Parathyroid adenoma (tissue), 2 donors: ENCODE measurements around the gene IL4R.

ENCODE experiments used
- H2AFZ ChIP-seq: fragments of 300-600 bp; sonication (generic); one replicate; pipeline ENCODE4 v1.7.0; 2017; ENCODE audit warnings: antibody characterized with exemption, mild to moderate bottlenecking
- H3K27ac ChIP-seq: fragments of 300-600 bp; sonication (generic); one replicate; pipeline ENCODE4 v1.7.0; 2017
- H3K27me3 ChIP-seq: fragments of 300-600 bp; sonication (generic); one replicate; pipeline ENCODE4 v1.7.0; 2017; ENCODE audit warnings: low read length; ENCODE audit not compliant: control insufficient read depth, insufficient read depth
- H3K36me3 ChIP-seq: fragments of 300-600 bp; sonication (generic); one replicate; pipeline ENCODE4 v1.7.0; 2017; ENCODE audit warnings: low read length; ENCODE audit not compliant: control insufficient read depth, insufficient read depth
- H3K4me1 ChIP-seq: fragments of 300-600 bp; sonication (generic); one replicate; pipeline ENCODE4 v1.7.0; 2017; ENCODE audit warnings: control low read depth
- H3K4me2 ChIP-seq: fragments of 300-600 bp; sonication (generic); one replicate; pipeline ENCODE4 v1.7.0; 2017; ENCODE audit warnings: low read length
- H3K4me3 ChIP-seq: fragments of 300-600 bp; sonication (generic); one replicate; pipeline ENCODE4 v1.7.0; 2017; ENCODE audit warnings: low read depth, low read length
- H3K79me2 ChIP-seq: fragments of 300-600 bp; sonication (generic); one replicate; pipeline ENCODE4 v1.7.0; 2017; ENCODE audit warnings: control low read depth
- H3K9ac ChIP-seq: fragments of 300-600 bp; sonication (generic); one replicate; pipeline ENCODE4 v1.7.0; 2017; ENCODE audit warnings: mild to moderate bottlenecking
- H3K9me3 ChIP-seq: fragments of 300-600 bp; sonication (generic); one replicate; pipeline ENCODE4 v1.7.0; 2017; ENCODE audit warnings: low read length; ENCODE audit not compliant: control insufficient read depth
- TF ChIP-seq, protein P1 (sequence below): fragments of 300-600 bp; sonication (generic); IDR thresholded peaks from one replicate; pipeline ENCODE4 v1.7.0; 2017; ENCODE audit warnings: antibody characterized with exemption, mild to moderate bottlenecking
- donor health status: primary hyperparathyroidism.

The IL4R gene

DNA sequence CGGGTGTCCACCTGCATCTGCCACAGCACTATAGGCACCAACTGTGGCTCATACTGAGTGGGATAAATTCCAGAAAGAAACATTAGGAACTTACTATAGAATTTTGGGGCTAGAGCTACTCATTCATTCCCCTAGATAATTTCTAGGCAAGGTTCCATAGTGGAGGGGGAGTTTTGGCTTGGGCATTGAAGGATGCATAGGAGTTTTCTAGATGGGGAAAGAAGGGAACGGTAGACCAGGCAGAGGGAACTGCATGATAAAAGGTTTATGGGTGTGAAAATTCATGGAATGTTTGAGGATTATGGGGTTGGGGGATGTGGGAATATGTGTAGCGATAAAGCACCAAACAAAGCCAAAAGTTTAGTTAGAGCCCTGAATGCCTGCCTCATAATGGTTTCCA lies 35.5 kb downstream of the IL4R start:
- no peaks in the 10 kb centered on the region for H3K9me3 ChIP-seq
- no peaks in the 10 kb centered on the region for H3K36me3 ChIP-seq
- TF ChIP-seq, protein P1, sequence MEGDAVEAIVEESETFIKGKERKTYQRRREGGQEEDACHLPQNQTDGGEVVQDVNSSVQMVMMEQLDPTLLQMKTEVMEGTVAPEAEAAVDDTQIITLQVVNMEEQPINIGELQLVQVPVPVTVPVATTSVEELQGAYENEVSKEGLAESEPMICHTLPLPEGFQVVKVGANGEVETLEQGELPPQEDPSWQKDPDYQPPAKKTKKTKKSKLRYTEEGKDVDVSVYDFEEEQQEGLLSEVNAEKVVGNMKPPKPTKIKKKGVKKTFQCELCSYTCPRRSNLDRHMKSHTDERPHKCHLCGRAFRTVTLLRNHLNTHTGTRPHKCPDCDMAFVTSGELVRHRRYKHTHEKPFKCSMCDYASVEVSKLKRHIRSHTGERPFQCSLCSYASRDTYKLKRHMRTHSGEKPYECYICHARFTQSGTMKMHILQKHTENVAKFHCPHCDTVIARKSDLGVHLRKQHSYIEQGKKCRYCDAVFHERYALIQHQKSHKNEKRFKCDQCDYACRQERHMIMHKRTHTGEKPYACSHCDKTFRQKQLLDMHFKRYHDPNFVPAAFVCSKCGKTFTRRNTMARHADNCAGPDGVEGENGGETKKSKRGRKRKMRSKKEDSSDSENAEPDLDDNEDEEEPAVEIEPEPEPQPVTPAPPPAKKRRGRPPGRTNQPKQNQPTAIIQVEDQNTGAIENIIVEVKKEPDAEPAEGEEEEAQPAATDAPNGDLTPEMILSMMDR = no peak
- H3K79me2 ChIP-seq = no peaks in the 10 kb centered on the region
- no peak overlapping the region for H3K27ac ChIP-seq
- H3K27me3 ChIP-seq = no peaks in the 10 kb centered on the region
- peaks cover 6% of the 10 kb centered on the region for H3K4me1 ChIP-seq
- no peak overlapping the region for H2AFZ ChIP-seq
- H3K4me2 ChIP-seq = no peak overlapping the region
- H3K4me3 ChIP-seq = no peak overlapping the region
- H3K9ac ChIP-seq = no peak overlapping the region

DNA sequence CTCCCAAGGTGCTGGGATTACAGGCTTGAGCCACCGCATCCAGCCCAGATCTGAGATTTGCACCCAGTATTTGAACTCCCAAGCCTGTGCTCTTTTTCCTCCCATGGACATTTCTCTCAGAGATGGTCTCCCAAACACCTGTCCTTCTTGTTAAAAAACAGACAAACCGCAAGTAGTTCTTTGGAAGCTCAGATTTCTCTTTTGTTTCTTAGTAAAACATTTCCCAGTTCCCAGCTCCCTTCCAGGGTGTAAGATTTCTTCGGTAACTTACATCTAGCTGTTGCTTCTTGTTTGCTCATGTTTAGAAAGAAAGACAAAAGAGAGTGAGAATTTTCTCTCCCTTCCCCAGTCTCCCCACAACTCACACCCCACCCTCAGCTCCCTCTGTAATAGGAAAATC lies 36.2 kb downstream of the IL4R start:
- Histone ChIP-seq H3K4me3 (no peak overlapping the region), H3K4me1 (peaks cover 6% of the 10 kb centered on the region), H3K9me3 (no peaks in the 10 kb centered on the region), H3K4me2 (no peak overlapping the region), H3K79me2 (no peaks in the 10 kb centered on the region), H3K9ac (no peak overlapping the region), H3K27ac (no peak overlapping the region), H3K27me3 (no peaks in the 10 kb centered on the region), H2AFZ (no peak overlapping the region), H3K36me3 (no peaks in the 10 kb centered on the region)
- TF ChIP-seq, protein P1 = no peak

DNA sequence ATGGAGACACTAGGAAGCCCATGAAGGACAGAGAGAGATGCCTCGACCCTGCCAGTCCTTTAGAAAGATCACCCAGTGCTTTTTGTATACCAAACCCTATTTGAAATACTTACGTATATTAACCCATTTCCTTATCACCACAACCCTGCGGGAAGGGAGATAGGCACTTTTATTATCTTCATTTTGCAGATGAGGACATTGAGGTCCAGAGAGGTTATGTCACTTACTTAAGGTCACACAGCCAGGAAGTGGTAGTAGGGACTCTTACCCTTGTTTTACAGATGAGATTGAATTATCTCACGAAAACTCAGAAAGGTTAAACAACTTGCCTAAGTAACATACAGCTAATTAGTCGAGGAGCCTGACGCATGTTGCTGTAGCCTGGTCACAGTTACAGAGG lies 38.2 kb downstream of the IL4R start:
- peaks cover 6% of the 10 kb centered on the region for H3K4me1 ChIP-seq
- no peak overlapping the region for H2AFZ ChIP-seq
- no peaks in the 10 kb centered on the region for H3K27me3 ChIP-seq
- no peak overlapping the region for H3K27ac ChIP-seq
- TF ChIP-seq, protein P1 = no peak
- no peaks in the 10 kb centered on the region for H3K79me2 ChIP-seq
- H3K4me3 ChIP-seq = no peak overlapping the region
- H3K9me3 ChIP-seq = no peaks in the 10 kb centered on the region
- no peak overlapping the region for H3K4me2 ChIP-seq
- H3K36me3 ChIP-seq = no peaks in the 10 kb centered on the region
- H3K9ac ChIP-seq = no peak overlapping the region

DNA sequence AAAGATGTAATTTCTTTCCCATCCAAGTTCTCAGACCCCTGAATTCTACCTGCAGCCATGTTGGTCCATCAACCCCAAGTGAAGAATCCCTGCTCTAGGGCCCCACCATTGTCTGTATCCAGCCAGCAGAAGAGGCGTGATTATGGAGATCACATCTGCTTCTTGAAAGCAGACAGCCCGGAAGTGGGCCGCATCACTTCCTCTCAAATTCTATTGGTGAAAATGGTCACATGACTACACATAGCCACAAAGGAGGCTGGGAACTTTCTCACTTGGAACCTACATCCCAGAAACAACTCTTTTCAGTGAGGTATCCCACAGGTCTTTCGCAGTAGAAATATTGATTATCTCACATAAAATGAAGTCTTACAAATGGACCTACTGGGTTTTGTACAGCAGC lies 40.1 kb downstream of the IL4R start:
- H3K27me3 ChIP-seq = no peaks in the 10 kb centered on the region
- no peak overlapping the region for H2AFZ ChIP-seq
- no peak overlapping the region for H3K9ac ChIP-seq
- H3K4me3 ChIP-seq = no peak overlapping the region
- H3K79me2 ChIP-seq = no peaks in the 10 kb centered on the region
- H3K9me3 ChIP-seq = no peaks in the 10 kb centered on the region
- H3K4me1 ChIP-seq = no peaks in the 10 kb centered on the region
- no peaks in the 10 kb centered on the region for H3K36me3 ChIP-seq
- no peak overlapping the region for H3K27ac ChIP-seq
- H3K4me2 ChIP-seq = no peak overlapping the region
- TF ChIP-seq, protein P1 = no peak

DNA sequence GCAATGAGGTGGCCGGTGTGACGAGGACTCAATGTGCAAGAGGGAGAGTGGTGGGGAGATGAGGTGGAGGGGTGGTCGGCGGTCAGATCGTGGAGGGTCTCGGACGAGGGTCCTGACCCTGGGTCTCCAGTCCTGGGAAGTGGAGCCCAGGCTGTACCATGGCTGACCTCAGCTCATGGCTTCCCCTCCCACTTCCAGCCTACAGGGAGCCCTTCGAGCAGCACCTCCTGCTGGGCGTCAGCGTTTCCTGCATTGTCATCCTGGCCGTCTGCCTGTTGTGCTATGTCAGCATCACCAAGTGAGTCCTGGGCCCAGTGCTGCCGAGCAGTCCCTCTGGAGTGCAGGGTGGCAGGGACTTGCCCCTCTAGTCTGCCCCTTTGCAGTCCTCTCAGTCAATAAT lies 41.8 kb downstream of the IL4R start:
- Histone ChIP-seq H3K4me1 (no peaks in the 10 kb centered on the region), H3K27me3 (no peaks in the 10 kb centered on the region), H2AFZ (no peak overlapping the region), H3K79me2 (no peaks in the 10 kb centered on the region), H3K36me3 (no peaks in the 10 kb centered on the region), H3K9ac (no peak overlapping the region), H3K9me3 (no peaks in the 10 kb centered on the region), H3K4me2 (no peak overlapping the region), H3K27ac (no peak overlapping the region), H3K4me3 (no peak overlapping the region)
- TF ChIP-seq, protein P1 = peak; percentile 13
